ENCODE results near the gene TBC1D22B.

TBC1D22B gene

GRCh38 chr6:37369321-37370201, 112.0 kb downstream of the TBC1D22B start:
- TF ChIP-seq POLR2A (IDR thresholded peaks at IDR 0.05; ENCODE audit: low read length) (no peak), GATA1 (IDR thresholded peaks at IDR 0.05; ENCODE audit: low read depth, low read length) (no peak)
- no peak for DNase-seq

GRCh38 chr6:37371154-37372083, 113.8 kb downstream of the TBC1D22B start:
- no peak for TF ChIP-seq GATA1 (IDR thresholded peaks at IDR 0.05; ENCODE audit: low read depth, low read length)
- TF ChIP-seq POLR2A (IDR thresholded peaks at IDR 0.05; ENCODE audit: low read length) = no peak
- DNase-seq = no peak

GRCh38 chr6:37372116-37372515, 114.5 kb downstream of the TBC1D22B start:
- TF ChIP-seq POLR2A (IDR thresholded peaks at IDR 0.05; ENCODE audit: low read length) (no peak), GATA1 (IDR thresholded peaks at IDR 0.05; ENCODE audit: low read depth, low read length) (no peak)
- no peak for DNase-seq

GRCh38 chr6:37373822-37374471, 116.4 kb downstream of the TBC1D22B start:
- TF ChIP-seq POLR2A (IDR thresholded peaks at IDR 0.05; ENCODE audit: low read length) (no peak), GATA1 (IDR thresholded peaks at IDR 0.05; ENCODE audit: low read depth, low read length) (no peak)
- DNase-seq = peak in 1 of 2 experiments; percentile 13

- TF ChIP-seq GATA1 (IDR thresholded peaks at IDR 0.05; ENCODE audit: low read depth, low read length) = no peak
- no peak for TF ChIP-seq POLR2A (IDR thresholded peaks at IDR 0.05; ENCODE audit: low read length)
- DNase-seq = no peak
Measured at GRCh38 chr6:37375376-37375775, 117.8 kb downstream of the TBC1D22B start.

- no peak for DNase-seq
- TF ChIP-seq GATA1 (IDR thresholded peaks at IDR 0.05; ENCODE audit: low read depth, low read length) (no peak), POLR2A (IDR thresholded peaks at IDR 0.05; ENCODE audit: low read length) (no peak)
Measured at GRCh38 chr6:37376078-37376743, 118.6 kb downstream of the TBC1D22B start.

GRCh38 chr6:37381579-37381978, 124.0 kb downstream of the TBC1D22B start:
- peak; percentile 78 to 82 for DNase-seq
- no peak for TF ChIP-seq GATA1 (IDR thresholded peaks at IDR 0.05; ENCODE audit: low read depth, low read length)
